ENCODE measurements around the gene DGKH.

DGKH gene

GRCh38 chr13:42002066-42002465, 46.4 kb upstream of the DGKH start:
- no peaks in the 10 kb centered on the region for H3K9me3 ChIP-seq (ENCODE audit: low read length)
- TF ChIP-seq EZH2 (IDR thresholded peaks at IDR 0.05; ENCODE audit: borderline replicate concordance, low read length): no peak
- TF ChIP-seq, protein P1, sequence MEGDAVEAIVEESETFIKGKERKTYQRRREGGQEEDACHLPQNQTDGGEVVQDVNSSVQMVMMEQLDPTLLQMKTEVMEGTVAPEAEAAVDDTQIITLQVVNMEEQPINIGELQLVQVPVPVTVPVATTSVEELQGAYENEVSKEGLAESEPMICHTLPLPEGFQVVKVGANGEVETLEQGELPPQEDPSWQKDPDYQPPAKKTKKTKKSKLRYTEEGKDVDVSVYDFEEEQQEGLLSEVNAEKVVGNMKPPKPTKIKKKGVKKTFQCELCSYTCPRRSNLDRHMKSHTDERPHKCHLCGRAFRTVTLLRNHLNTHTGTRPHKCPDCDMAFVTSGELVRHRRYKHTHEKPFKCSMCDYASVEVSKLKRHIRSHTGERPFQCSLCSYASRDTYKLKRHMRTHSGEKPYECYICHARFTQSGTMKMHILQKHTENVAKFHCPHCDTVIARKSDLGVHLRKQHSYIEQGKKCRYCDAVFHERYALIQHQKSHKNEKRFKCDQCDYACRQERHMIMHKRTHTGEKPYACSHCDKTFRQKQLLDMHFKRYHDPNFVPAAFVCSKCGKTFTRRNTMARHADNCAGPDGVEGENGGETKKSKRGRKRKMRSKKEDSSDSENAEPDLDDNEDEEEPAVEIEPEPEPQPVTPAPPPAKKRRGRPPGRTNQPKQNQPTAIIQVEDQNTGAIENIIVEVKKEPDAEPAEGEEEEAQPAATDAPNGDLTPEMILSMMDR (IDR thresholded peaks at IDR 0.05; ENCODE audit: low read length): no peak
- H3F3A ChIP-seq (ENCODE audit: insufficient read depth, low read length): no peaks in the 10 kb centered on the region
- H3K4me1 ChIP-seq (ENCODE audit: insufficient read depth, low read length, severe bottlenecking): no peaks in the 10 kb centered on the region
- H3K27ac ChIP-seq (ENCODE audit: low read depth, low read length, poor library complexity, severe bottlenecking): no peak overlapping the region
- H4K20me1 ChIP-seq (ENCODE audit: insufficient read depth, low read length): no peaks in the 10 kb centered on the region
- no peaks in the 10 kb centered on the region for H3K27me3 ChIP-seq (ENCODE audit: insufficient read depth, low read length)
- H3K4me2 ChIP-seq (ENCODE audit: low read length): no peak overlapping the region
- H3K4me3 ChIP-seq (ENCODE audit: low read depth, low read length, poor library complexity, severe bottlenecking): no peak overlapping the region
- no peaks in the 10 kb centered on the region; the same call in 1 of the 2 replicates for H3K36me3 ChIP-seq (ENCODE audit: insufficient read depth, low read length)
- no peak overlapping the region for H3K9ac ChIP-seq (ENCODE audit: low read length)
- H3K9me2 ChIP-seq (ENCODE audit: low read depth, low read length): no peaks in the 10 kb centered on the region
- H3K79me2 ChIP-seq (ENCODE audit: insufficient read depth, low read length): no peaks in the 10 kb centered on the region
- no peak overlapping the region for H2AFZ ChIP-seq (ENCODE audit: low read length)

DNA sequence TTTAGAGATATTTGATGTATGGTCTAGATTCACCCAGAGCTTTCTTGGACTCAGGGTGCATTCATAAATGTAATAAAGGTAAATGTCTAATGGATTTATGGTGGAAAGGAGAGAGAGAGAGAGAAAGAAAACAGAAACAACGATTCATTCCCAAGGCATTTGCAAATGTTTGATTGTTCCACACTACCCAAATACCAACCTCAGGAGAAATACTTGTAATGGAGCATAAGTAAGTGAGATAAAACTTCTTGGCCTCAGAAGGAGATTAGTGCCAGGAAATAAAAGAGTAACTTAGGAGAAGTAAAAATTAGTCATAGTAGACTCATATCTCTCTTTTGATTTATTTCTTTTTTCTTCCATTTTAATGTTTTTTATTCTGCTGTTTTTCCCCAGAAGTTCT, 40.6 kb upstream of the DGKH start:
- no peak overlapping the region for H2AFZ ChIP-seq (ENCODE audit: low read length)
- no peak for TF ChIP-seq EZH2 (IDR thresholded peaks at IDR 0.05; ENCODE audit: borderline replicate concordance, low read length)
- TF ChIP-seq, protein P1 (IDR thresholded peaks at IDR 0.05; ENCODE audit: low read length): no peak
- no peak overlapping the region for H3K4me2 ChIP-seq (ENCODE audit: low read length)
- no peaks in the 10 kb centered on the region for H3K36me3 ChIP-seq (ENCODE audit: insufficient read depth, low read length)
- no peaks in the 10 kb centered on the region for H3K9me3 ChIP-seq (ENCODE audit: low read length)
- H3K27ac ChIP-seq (ENCODE audit: low read depth, low read length, poor library complexity, severe bottlenecking): no peak overlapping the region
- H3K4me1 ChIP-seq (ENCODE audit: insufficient read depth, low read length, severe bottlenecking): no peaks in the 10 kb centered on the region
- no peak overlapping the region for H3K9ac ChIP-seq (ENCODE audit: low read length)
- H3K4me3 ChIP-seq (ENCODE audit: low read depth, low read length, poor library complexity, severe bottlenecking): no peak overlapping the region
- H3K79me2 ChIP-seq (ENCODE audit: insufficient read depth, low read length): no peaks in the 10 kb centered on the region
- H3F3A ChIP-seq (ENCODE audit: insufficient read depth, low read length): no peaks in the 10 kb centered on the region
- no peaks in the 10 kb centered on the region for H3K27me3 ChIP-seq (ENCODE audit: insufficient read depth, low read length)
- no peaks in the 10 kb centered on the region for H4K20me1 ChIP-seq (ENCODE audit: insufficient read depth, low read length)
- no peaks in the 10 kb centered on the region for H3K9me2 ChIP-seq (ENCODE audit: low read depth, low read length)

- H3K27me3 ChIP-seq (ENCODE audit: insufficient read depth, low read length): no peaks in the 10 kb centered on the region
- H3K9ac ChIP-seq (ENCODE audit: low read length): no peak overlapping the region
Measured at GRCh38 chr13:42009057-42009456, 39.4 kb upstream of the DGKH start.

More at GRCh38 chr13:42009057-42009456, 39.4 kb upstream of the DGKH start:
- no peaks in the 10 kb centered on the region for H3F3A ChIP-seq (ENCODE audit: insufficient read depth, low read length)
- H3K9me3 ChIP-seq (ENCODE audit: low read length): no peaks in the 10 kb centered on the region
- H3K4me1 ChIP-seq (ENCODE audit: insufficient read depth, low read length, severe bottlenecking): no peaks in the 10 kb centered on the region
- no peaks in the 10 kb centered on the region for H4K20me1 ChIP-seq (ENCODE audit: insufficient read depth, low read length)
- H3K4me2 ChIP-seq (ENCODE audit: low read length): no peak overlapping the region
- no peaks in the 10 kb centered on the region for H3K9me2 ChIP-seq (ENCODE audit: low read depth, low read length)
- H2AFZ ChIP-seq (ENCODE audit: low read length): no peak overlapping the region
- TF ChIP-seq, protein P1 (IDR thresholded peaks at IDR 0.05; ENCODE audit: low read length): no peak
- TF ChIP-seq EZH2 (IDR thresholded peaks at IDR 0.05; ENCODE audit: borderline replicate concordance, low read length): no peak
- H3K79me2 ChIP-seq (ENCODE audit: insufficient read depth, low read length): no peaks in the 10 kb centered on the region
- H3K36me3 ChIP-seq (ENCODE audit: insufficient read depth, low read length): no peaks in the 10 kb centered on the region
- H3K27ac ChIP-seq (ENCODE audit: low read depth, low read length, poor library complexity, severe bottlenecking): no peak overlapping the region
- H3K4me3 ChIP-seq (ENCODE audit: low read depth, low read length, poor library complexity, severe bottlenecking): no peak overlapping the region
